Measurements from ENCODE around the gene CR1L.
A peak's percentile ranks its signal among the peaks of the same experiment; 100 is the strongest.
"Not testable (repeated sequence)": the region's sequence is repeated elsewhere in the genome, so short reads cannot be mapped to it uniquely, and the experiment has no call there.

DNA sequence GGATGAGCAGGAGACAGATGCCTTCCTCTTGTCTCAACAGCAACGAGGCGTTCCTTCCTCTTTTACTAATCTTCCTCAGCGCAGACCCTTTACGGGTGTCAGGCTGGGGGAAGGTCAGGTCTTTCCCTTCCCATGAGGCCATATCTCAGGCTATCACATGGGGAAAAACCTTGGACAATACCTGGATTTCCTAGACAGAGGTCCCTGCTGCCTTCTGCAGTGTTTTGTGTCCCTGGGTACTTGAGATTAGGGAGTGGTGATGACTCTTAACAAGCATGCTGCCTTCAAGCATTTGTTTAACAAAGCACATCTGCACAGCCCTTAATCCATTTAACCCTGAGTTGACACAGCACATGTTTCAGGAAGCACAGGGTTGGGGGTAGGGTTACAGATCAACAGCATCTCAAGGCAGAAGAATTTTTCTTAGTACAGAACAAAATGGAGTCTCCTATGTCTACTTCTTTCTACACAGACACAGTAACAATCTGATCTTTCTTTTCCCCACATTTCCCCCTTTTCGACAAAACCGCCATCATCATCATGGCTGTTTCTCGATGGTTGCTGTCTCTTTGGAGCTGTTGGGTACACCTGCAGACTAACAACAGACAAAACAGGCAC, 9.3 kb upstream of the CR1L start:
- TF ChIP-seq, protein P1, sequence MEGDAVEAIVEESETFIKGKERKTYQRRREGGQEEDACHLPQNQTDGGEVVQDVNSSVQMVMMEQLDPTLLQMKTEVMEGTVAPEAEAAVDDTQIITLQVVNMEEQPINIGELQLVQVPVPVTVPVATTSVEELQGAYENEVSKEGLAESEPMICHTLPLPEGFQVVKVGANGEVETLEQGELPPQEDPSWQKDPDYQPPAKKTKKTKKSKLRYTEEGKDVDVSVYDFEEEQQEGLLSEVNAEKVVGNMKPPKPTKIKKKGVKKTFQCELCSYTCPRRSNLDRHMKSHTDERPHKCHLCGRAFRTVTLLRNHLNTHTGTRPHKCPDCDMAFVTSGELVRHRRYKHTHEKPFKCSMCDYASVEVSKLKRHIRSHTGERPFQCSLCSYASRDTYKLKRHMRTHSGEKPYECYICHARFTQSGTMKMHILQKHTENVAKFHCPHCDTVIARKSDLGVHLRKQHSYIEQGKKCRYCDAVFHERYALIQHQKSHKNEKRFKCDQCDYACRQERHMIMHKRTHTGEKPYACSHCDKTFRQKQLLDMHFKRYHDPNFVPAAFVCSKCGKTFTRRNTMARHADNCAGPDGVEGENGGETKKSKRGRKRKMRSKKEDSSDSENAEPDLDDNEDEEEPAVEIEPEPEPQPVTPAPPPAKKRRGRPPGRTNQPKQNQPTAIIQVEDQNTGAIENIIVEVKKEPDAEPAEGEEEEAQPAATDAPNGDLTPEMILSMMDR (conservative IDR thresholded peaks at IDR 0.05; ENCODE audit: low read depth in 2 of 2): not testable (repeated sequence)
- TF ChIP-seq ZNF114 (CRISPR knock-in tag; IDR thresholded peaks at IDR 0.05); EZH2 (IDR thresholded peaks at IDR 0.05; ENCODE audit: low read depth, unreplicated experiment); EZH2phosphoT487 (IDR thresholded peaks at IDR 0.05; ENCODE audit: unreplicated experiment); JUNB (IDR thresholded peaks at IDR 0.05; ENCODE audit: unreplicated experiment); CREB1 (CRISPR knock-in tag; IDR thresholded peaks at IDR 0.05; ENCODE audit: low read depth); STAT1 (IDR thresholded peaks at IDR 0.05; ENCODE audit: unreplicated experiment): not testable (repeated sequence)
- peak; percentile 33; the same call in 1 of the 2 replicates for TF ChIP-seq POLR2AphosphoS5 (IDR thresholded peaks at IDR 0.05; ENCODE audit: low read depth)
- TF ChIP-seq, protein P2, sequence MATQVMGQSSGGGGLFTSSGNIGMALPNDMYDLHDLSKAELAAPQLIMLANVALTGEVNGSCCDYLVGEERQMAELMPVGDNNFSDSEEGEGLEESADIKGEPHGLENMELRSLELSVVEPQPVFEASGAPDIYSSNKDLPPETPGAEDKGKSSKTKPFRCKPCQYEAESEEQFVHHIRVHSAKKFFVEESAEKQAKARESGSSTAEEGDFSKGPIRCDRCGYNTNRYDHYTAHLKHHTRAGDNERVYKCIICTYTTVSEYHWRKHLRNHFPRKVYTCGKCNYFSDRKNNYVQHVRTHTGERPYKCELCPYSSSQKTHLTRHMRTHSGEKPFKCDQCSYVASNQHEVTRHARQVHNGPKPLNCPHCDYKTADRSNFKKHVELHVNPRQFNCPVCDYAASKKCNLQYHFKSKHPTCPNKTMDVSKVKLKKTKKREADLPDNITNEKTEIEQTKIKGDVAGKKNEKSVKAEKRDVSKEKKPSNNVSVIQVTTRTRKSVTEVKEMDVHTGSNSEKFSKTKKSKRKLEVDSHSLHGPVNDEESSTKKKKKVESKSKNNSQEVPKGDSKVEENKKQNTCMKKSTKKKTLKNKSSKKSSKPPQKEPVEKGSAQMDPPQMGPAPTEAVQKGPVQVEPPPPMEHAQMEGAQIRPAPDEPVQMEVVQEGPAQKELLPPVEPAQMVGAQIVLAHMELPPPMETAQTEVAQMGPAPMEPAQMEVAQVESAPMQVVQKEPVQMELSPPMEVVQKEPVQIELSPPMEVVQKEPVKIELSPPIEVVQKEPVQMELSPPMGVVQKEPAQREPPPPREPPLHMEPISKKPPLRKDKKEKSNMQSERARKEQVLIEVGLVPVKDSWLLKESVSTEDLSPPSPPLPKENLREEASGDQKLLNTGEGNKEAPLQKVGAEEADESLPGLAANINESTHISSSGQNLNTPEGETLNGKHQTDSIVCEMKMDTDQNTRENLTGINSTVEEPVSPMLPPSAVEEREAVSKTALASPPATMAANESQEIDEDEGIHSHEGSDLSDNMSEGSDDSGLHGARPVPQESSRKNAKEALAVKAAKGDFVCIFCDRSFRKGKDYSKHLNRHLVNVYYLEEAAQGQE (IDR thresholded peaks at IDR 0.05; ENCODE audit: unreplicated experiment): not testable (repeated sequence)
- TF ChIP-seq, protein P3, sequence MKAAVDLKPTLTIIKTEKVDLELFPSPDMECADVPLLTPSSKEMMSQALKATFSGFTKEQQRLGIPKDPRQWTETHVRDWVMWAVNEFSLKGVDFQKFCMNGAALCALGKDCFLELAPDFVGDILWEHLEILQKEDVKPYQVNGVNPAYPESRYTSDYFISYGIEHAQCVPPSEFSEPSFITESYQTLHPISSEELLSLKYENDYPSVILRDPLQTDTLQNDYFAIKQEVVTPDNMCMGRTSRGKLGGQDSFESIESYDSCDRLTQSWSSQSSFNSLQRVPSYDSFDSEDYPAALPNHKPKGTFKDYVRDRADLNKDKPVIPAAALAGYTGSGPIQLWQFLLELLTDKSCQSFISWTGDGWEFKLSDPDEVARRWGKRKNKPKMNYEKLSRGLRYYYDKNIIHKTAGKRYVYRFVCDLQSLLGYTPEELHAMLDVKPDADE (IDR thresholded peaks at IDR 0.05): not testable (repeated sequence)
- TF ChIP-seq, protein P4, sequence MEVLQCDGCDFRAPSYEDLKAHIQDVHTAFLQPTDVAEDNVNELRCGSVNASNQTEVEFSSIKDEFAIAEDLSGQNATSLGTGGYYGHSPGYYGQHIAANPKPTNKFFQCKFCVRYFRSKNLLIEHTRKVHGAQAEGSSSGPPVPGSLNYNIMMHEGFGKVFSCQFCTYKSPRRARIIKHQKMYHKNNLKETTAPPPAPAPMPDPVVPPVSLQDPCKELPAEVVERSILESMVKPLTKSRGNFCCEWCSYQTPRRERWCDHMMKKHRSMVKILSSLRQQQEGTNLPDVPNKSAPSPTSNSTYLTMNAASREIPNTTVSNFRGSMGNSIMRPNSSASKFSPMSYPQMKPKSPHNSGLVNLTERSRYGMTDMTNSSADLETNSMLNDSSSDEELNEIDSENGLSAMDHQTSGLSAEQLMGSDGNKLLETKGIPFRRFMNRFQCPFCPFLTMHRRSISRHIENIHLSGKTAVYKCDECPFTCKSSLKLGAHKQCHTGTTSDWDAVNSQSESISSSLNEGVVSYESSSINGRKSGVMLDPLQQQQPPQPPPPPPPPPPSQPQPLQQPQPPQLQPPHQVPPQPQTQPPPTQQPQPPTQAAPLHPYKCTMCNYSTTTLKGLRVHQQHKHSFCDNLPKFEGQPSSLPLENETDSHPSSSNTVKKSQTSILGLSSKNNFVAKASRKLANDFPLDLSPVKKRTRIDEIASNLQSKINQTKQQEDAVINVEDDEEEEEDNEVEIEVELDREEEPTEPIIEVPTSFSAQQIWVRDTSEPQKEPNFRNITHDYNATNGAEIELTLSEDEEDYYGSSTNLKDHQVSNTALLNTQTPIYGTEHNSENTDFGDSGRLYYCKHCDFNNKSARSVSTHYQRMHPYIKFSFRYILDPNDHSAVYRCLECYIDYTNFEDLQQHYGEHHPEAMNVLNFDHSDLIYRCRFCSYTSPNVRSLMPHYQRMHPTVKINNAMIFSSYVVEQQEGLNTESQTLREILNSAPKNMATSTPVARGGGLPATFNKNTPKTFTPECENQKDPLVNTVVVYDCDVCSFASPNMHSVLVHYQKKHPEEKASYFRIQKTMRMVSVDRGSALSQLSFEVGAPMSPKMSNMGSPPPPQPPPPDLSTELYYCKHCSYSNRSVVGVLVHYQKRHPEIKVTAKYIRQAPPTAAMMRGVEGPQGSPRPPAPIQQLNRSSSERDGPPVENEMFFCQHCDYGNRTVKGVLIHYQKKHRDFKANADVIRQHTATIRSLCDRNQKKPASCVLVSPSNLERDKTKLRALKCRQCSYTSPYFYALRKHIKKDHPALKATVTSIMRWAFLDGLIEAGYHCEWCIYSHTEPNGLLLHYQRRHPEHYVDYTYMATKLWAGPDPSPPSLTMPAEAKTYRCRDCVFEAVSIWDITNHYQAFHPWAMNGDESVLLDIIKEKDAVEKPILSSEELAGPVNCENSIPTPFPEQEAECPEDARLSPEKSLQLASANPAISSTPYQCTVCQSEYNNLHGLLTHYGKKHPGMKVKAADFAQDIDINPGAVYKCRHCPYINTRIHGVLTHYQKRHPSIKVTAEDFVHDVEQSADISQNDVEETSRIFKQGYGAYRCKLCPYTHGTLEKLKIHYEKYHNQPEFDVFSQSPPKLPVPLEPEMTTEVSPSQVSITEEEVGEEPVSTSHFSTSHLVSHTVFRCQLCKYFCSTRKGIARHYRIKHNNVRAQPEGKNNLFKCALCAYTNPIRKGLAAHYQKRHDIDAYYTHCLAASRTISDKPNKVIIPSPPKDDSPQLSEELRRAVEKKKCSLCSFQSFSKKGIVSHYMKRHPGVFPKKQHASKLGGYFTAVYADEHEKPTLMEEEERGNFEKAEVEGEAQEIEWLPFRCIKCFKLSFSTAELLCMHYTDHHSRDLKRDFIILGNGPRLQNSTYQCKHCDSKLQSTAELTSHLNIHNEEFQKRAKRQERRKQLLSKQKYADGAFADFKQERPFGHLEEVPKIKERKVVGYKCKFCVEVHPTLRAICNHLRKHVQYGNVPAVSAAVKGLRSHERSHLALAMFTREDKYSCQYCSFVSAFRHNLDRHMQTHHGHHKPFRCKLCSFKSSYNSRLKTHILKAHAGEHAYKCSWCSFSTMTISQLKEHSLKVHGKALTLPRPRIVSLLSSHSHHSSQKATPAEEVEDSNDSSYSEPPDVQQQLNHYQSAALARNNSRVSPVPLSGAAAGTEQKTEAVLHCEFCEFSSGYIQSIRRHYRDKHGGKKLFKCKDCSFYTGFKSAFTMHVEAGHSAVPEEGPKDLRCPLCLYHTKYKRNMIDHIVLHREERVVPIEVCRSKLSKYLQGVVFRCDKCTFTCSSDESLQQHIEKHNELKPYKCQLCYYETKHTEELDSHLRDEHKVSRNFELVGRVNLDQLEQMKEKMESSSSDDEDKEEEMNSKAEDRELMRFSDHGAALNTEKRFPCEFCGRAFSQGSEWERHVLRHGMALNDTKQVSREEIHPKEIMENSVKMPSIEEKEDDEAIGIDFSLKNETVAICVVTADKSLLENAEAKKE (CRISPR knock-in tag; IDR thresholded peaks at IDR 0.05): not testable (repeated sequence)
